Neural progenitor cell (in vitro differentiated cells): ENCODE measurements around the gene RIPK3.

Source experiments
- CTCF ChIP-seq: fragments of 200-600 bp; sonication (generic); IDR thresholded peaks from 2 replicates; pipeline ENCODE4 v1.5.1; 2017; ENCODE audit warnings: antibody characterized with exemption, mild to moderate bottlenecking
- EZH2 ChIP-seq: fragments of 200-600 bp; sonication (generic); IDR thresholded peaks from 2 replicates; pipeline ENCODE4 v1.6.1; 2017; ENCODE audit warnings: antibody characterized with exemption, mild to moderate bottlenecking, moderate library complexity
- EZH2phosphoT487 ChIP-seq: fragments of 200-600 bp; sonication (generic); IDR thresholded peaks from 2 replicates; pipeline ENCODE4 v1.6.1; 2017; ENCODE audit warnings: antibody characterized with exemption

DNA sequence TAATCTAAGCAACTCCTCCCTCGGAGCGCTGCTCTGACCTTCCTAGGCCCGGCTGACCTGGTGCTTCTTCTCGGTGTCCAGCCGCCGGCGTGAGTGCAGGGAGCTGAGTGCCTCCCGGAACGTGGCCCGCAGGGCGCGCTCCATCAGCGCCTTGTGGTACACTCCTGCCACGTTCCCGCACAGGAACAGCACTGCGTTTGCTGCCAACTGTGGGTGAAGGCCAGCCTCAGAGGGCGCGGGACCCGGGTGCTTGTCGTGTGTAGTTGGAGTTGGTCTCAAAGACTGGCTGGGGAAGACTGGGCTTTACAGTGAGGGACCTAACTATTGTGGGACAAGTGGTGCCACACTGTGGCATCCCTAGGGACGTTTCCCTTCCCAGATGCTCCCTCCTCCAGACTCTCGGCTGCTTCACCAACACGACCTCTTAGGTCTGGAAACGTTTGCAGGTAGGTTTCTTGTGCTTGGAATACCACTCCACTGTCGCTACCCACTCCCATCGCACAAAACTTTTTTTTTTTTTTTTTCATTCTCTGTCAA lies 8.0 kb downstream of the RIPK3 start:
- TF ChIP-seq CTCF (no peak), EZH2 (no peak), EZH2phosphoT487 (no peak)
